ENCODE measurements around the gene PORCN. TPM values are rescaled to one million over a fixed set of nuclear protein-coding genes. Genes with fewer than 3 reads are reported as not detected.
"Not testable (repeated sequence)": the region's sequence is repeated elsewhere in the genome, so short reads cannot be mapped to it uniquely, and the experiment has no call there.

PORCN gene
- total RNA-seq, 2 donors from 2014 or later: 11.1 to 19.1 TPM

- DNase-seq (no peak), ATAC-seq (no peak)
- intact Hi-C loops (cut with DNase I): no loop called here
Observed at GRCh38 chrX:48504261-48504660, 4.5 kb upstream of the PORCN start.

- no peak for ATAC-seq
- intact Hi-C loops (cut with DNase I): no loop called here
- DNase-seq: no peak
Observed at GRCh38 chrX:48505481-48505880, 3.3 kb upstream of the PORCN start.

GRCh38 chrX:48507246-48507645 lies 1.5 kb upstream of the PORCN start:
- no peak for ATAC-seq
- intact Hi-C loops (cut with DNase I): no loop called here
- no peak for DNase-seq

- DNase-seq (no peak), ATAC-seq (peak; percentile 16 to 23)
- intact Hi-C loops (cut with DNase I): no loop called here
Observed at GRCh38 chrX:48509245-48509590, 426 bp downstream of the PORCN start.

- intact Hi-C loops (cut with DNase I): no loop called here
Observed at GRCh38 chrX:48509619-48510018, 827 bp downstream of the PORCN start.

GRCh38 chrX:48511560-48511959 lies 2.8 kb downstream of the PORCN start:
- ATAC-seq (no peak), DNase-seq (no peak)
- intact Hi-C loops (cut with DNase I): no loop called here

More at GRCh38 chrX:48509619-48510018, 827 bp downstream of the PORCN start:
- ATAC-seq: no peak
- DNase-seq: no peak

- ATAC-seq (no peak), DNase-seq (no peak)
- intact Hi-C loops (cut with DNase I): no loop called here
Observed at GRCh38 chrX:48512371-48512935, 3.7 kb downstream of the PORCN start.

GRCh38 chrX:48513670-48514069 lies 4.9 kb downstream of the PORCN start:
- DNase-seq (no peak), ATAC-seq (no peak)
- intact Hi-C loops (cut with DNase I): no loop called here

GRCh38 chrX:48514126-48514806 lies 5.5 kb downstream of the PORCN start:
- ATAC-seq (no peak), DNase-seq (no peak)
- intact Hi-C loops (cut with DNase I): no loop called here

GRCh38 chrX:48514868-48515460 lies 6.2 kb downstream of the PORCN start:
- DNase-seq: no peak

GRCh38 chrX:48515842-48516241 lies 7.0 kb downstream of the PORCN start:
- DNase-seq (no peak), ATAC-seq (peak in 1 of 2 donors; percentile 8)
- intact Hi-C loops (cut with DNase I): no loop called here

More at GRCh38 chrX:48514868-48515460, 6.2 kb downstream of the PORCN start:
- intact Hi-C loops (cut with DNase I): no loop called here
- no peak for ATAC-seq

GRCh38 chrX:48516285-48516684 lies 7.5 kb downstream of the PORCN start:
- intact Hi-C loops (cut with DNase I): no loop called here
- peak in 1 of 2 donors; percentile 40 for ATAC-seq
- no peak for DNase-seq

- DNase-seq (no peak), ATAC-seq (no peak)
- intact Hi-C loops (cut with DNase I): no loop called here
Observed at GRCh38 chrX:48516987-48517386, 8.2 kb downstream of the PORCN start.

- DNase-seq; ATAC-seq; intact Hi-C loops (cut with DNase I): not testable (repeated sequence)
Observed at GRCh38 chrX:48519481-48519880, 10.7 kb downstream of the PORCN start.

- ATAC-seq (no peak), DNase-seq (no peak)
- intact Hi-C loops (cut with DNase I): no loop called here
Observed at GRCh38 chrX:48520455-48520854, 11.7 kb downstream of the PORCN start.

- DNase-seq: no peak
- intact Hi-C loops (cut with DNase I): no loop called here
- no peak for ATAC-seq
Observed at GRCh38 chrX:48520976-48521352, 12.2 kb downstream of the PORCN start.

GRCh38 chrX:48521353-48522243 lies 12.8 kb downstream of the PORCN start, which contains the start of gene EBP:
Gene EBP, plus strand, starts transcription at chrX:48521808. Its CDS starts 1,964 bp downstream, at chrX:48523772.
- ATAC-seq (peak; percentile 99 to 100), DNase-seq (peak; percentile 92)
- intact Hi-C loops (cut with DNase I): no loop called here

- ATAC-seq: no peak
- DNase-seq: no peak
- intact Hi-C loops (cut with DNase I): no loop called here
Observed at GRCh38 chrX:48522291-48522690, 13.5 kb downstream of the PORCN start.

GRCh38 chrX:48523682-48524081 lies 14.9 kb downstream of the PORCN start:
- DNase-seq (no peak), ATAC-seq (no peak)
- intact Hi-C loops (cut with DNase I): no loop called here

GRCh38 chrX:48525853-48526252 lies 17.1 kb downstream of the PORCN start:
- intact Hi-C loops (cut with DNase I); DNase-seq; ATAC-seq: not testable (repeated sequence)
